AG04449 (cell line): ENCODE results near the gene RYR2.

Experiments
- CTCF ChIA-PET: fragments of 350-600 bp; formaldehyde crosslinking; extraction: SDS; loops from one replicate; lab custom pipeline; 2021; ENCODE audit warnings: antibody characterized with exemption; lab: Yijun Ruan, JAX
- POLR2A ChIA-PET: fragments of 400-600, 350-600 bp; formaldehyde crosslinking; extraction: SDS; loops from one replicate; lab custom pipeline; 2020; ENCODE audit warnings: antibody characterized with exemption, inconsistent platforms; lab: Yijun Ruan, JAX
- DNase-seq: peaks from one replicate; pipeline ENCODE4 v3.0.0-alpha.2; 2010; ENCODE audit warnings: low read depth, low spot score
- H3K4me3 ChIP-seq: 2 replicates; pipeline ENCODE4 v1.5.1; 2011; ENCODE audit warnings: low read depth, mild to moderate bottlenecking, control low read depth, low read length
- TF ChIP-seq, protein P1 (sequence below): IDR thresholded peaks from one replicate; pipeline ENCODE4 v1.5.1; 2011; ENCODE audit warnings: mild to moderate bottlenecking, moderate library complexity, low read length, control low read depth, inconsistent platforms; ENCODE audit not compliant: insufficient read depth; ENCODE audit errors: missing control alignments

Gene RYR2

DNA sequence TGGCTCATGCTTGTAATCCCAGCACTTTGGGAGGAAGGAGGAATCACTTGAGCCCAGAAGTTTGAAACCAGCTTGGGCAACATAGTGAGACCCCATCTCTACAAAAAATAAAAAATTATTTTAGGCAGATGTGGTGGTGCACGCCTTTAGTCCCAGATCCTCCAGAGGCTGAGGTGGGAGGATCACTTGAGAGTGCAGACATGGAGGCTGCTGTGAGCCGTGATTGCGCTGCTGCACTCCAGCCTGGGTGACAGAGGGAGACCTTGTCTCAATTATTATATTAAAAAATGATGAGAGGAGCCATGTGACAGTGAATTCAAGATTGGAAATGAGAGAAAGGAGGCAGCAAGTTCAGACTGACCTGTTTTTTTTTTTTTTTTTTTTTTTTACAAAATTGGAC, 566.4 kb downstream of the RYR2 start:
- H3K4me3 ChIP-seq: no peak overlapping the region
- CTCF ChIA-PET: no interaction called here
- POLR2A ChIA-PET: no interaction called here
- DNase-seq: no peak
- TF ChIP-seq, protein P1, sequence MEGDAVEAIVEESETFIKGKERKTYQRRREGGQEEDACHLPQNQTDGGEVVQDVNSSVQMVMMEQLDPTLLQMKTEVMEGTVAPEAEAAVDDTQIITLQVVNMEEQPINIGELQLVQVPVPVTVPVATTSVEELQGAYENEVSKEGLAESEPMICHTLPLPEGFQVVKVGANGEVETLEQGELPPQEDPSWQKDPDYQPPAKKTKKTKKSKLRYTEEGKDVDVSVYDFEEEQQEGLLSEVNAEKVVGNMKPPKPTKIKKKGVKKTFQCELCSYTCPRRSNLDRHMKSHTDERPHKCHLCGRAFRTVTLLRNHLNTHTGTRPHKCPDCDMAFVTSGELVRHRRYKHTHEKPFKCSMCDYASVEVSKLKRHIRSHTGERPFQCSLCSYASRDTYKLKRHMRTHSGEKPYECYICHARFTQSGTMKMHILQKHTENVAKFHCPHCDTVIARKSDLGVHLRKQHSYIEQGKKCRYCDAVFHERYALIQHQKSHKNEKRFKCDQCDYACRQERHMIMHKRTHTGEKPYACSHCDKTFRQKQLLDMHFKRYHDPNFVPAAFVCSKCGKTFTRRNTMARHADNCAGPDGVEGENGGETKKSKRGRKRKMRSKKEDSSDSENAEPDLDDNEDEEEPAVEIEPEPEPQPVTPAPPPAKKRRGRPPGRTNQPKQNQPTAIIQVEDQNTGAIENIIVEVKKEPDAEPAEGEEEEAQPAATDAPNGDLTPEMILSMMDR: no peak

DNA sequence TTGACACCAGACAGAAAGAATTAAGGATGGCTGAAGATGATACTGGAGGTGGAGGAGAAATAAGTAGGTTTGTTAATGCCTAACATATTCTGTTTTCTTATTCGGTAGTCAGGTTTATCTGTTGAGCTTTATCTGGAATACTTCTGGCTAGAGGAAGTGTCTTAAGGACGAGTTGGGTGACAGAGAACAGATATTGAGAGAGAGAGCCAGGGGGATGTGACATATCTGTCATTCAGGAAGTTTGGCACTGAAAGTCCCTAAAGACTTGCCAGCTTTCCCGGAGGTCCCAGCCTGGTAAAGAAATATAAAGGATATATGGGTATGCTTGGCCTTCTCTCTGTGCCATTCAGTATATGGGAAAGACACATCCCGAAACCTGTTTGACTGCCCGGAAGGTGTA, 568.2 kb downstream of the RYR2 start:
- TF ChIP-seq, protein P1: no peak
- POLR2A ChIA-PET: no interaction called here
- H3K4me3 ChIP-seq: no peak overlapping the region
- CTCF ChIA-PET: no interaction called here
- DNase-seq: no peak

DNA sequence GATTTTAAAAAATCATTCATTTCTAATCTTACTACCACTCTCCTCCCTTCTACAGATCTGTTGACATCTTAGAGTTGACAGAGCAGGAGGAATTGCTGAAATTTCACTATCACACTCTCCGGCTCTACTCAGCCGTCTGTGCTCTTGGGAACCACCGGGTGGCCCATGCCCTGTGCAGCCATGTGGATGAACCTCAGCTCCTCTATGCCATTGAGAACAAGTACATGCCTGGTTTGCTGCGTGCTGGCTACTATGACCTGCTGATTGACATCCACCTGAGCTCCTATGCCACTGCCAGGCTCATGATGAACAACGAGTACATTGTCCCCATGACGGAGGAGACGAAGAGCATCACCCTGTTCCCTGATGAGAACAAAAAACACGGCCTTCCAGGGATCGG, 572.0 kb downstream of the RYR2 start:
- ChIA-PET CTCF (no interaction called here), POLR2A (no interaction called here)
- no peak overlapping the region for H3K4me3 ChIP-seq
- TF ChIP-seq, protein P1: no peak
- DNase-seq: no peak

DNA sequence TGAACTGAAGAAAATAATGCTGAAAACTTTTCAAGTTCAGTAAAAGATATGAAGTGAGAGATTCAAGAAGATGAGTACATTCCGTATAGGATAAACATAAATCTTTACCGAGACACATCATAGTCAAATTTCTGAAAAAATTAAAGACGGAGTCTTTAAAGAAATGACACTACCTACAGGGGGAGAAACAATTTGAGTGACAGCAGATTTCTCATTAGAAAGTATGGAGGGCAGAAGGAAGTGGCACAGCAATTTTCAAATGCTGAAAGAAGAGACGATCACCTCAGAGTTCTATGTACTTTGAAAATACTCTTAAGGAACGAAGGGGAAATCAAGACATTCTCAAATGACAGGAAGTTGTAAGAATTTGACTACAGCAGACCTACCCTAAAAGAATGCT, 577.6 kb downstream of the RYR2 start:
- ChIA-PET CTCF (no interaction called here), POLR2A (no interaction called here)
- no peak for DNase-seq
- TF ChIP-seq, protein P1: no peak
- H3K4me3 ChIP-seq: no peak overlapping the region

DNA sequence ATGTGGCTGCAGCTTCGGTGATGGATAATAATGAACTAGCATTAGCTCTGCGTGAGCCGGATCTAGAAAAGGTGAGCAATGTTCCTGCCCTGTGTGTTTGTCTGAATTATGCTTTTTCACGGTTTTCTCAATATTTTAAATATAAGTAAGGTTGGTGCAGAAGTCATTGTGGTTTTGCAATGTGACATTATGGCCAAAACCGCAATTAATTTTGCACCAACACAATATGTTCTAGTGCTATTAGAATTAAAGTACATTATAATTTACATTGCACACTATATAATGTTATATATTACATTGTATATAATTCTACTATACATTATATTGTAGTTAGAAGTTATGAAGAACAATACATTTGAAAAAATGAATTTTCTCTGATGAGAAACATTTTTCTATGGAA, 592.9 kb downstream of the RYR2 start:
- no peak for DNase-seq
- ChIA-PET CTCF (no interaction called here), POLR2A (no interaction called here)
- H3K4me3 ChIP-seq: no peak overlapping the region
- TF ChIP-seq, protein P1: no peak

DNA sequence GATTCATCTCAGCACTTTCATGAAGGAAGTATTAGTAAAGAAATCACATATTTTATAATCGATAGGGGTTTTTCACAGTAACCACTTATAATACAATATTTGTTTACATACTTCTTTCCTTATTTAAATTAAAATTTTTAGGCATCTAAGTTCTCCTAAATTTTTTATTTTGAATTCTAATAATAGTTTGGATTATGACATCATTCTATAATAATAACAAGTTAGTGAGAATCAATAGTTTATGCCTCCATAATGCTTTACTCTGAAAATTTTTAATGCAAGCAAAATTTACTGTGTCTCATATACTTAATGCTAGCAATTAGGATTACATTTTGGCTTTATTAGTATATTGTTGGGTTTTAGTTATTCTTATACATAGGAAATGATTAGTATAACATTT, 596.6 kb downstream of the RYR2 start:
- no peak overlapping the region for H3K4me3 ChIP-seq
- TF ChIP-seq, protein P1: no peak
- DNase-seq: no peak
- ChIA-PET CTCF (no interaction called here), POLR2A (no interaction called here)
